Measurements from ENCODE around the gene BORCS5.

DNA sequence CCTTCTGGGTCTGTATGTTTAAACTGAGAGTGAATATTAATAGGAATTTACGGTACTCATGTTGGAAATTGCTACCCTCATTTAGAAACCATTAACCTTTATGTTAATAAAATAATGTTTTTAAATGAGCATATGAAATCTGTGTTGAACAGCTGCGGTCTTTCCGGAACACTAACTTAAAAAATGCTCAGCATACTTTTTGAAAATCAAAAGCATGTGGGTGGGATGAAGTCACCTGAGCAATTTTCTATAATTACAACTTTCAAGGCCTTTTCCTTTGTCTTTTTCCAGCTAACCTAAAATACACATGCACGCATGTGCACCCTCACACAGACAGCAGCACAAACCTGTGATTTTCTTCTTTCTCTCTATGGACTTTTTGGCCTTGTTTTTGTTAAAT is 39.8 kb downstream of the BORCS5 start:
- TF ChIP-seq EZH2 (IDR thresholded peaks at IDR 0.05; ENCODE audit: borderline replicate concordance, low read depth, low read length, poor library complexity, severe bottlenecking) (no peak), CTCF (conservative IDR thresholded peaks at IDR 0.05; ENCODE audit: low read depth, low read length) (no peak)

Measured in A673 (cell line).